GM18502 (cell line): ENCODE results near the gene COL18A1.
"Not testable (repeated sequence)": the region's sequence is repeated elsewhere in the genome, so short reads cannot be mapped to it uniquely, and the experiment has no call there.

ENCODE experiments used
- ATAC-seq: cut with Tn5 transposase; IDR thresholded peaks from one replicate; pipeline ENCODE4 v1.9.1; 2021; ENCODE audit warnings: mild to moderate bottlenecking; ENCODE audit not compliant: unreplicated experiment, poor library complexity

Gene COL18A1

GRCh38 chr21:45423968-45424853, 19.2 kb downstream of the COL18A1 start:
- ATAC-seq = no peak

GRCh38 chr21:45424854-45425795, 20.2 kb downstream of the COL18A1 start:
- no peak for ATAC-seq

GRCh38 chr21:45427331-45428271, 22.6 kb downstream of the COL18A1 start:
- ATAC-seq = no peak

GRCh38 chr21:45428534-45428933, 23.6 kb downstream of the COL18A1 start:
- no peak for ATAC-seq

GRCh38 chr21:45429221-45430175, 24.5 kb downstream of the COL18A1 start:
- ATAC-seq = no peak

- no peak for ATAC-seq
Observed at GRCh38 chr21:45430521-45431501, 25.8 kb downstream of the COL18A1 start.

GRCh38 chr21:45431781-45432572, 27.0 kb downstream of the COL18A1 start:
- ATAC-seq = no peak

- no peak for ATAC-seq
Observed at GRCh38 chr21:45432575-45433255, 27.8 kb downstream of the COL18A1 start.

GRCh38 chr21:45433301-45433700, 28.3 kb downstream of the COL18A1 start:
- no peak for ATAC-seq

GRCh38 chr21:45433911-45434644, 29.1 kb downstream of the COL18A1 start:
- ATAC-seq = no peak

GRCh38 chr21:45434645-45435217, 29.8 kb downstream of the COL18A1 start:
- no peak for ATAC-seq

GRCh38 chr21:45435405-45435981, 30.5 kb downstream of the COL18A1 start:
- no peak for ATAC-seq

GRCh38 chr21:45436351-45437065, 31.5 kb downstream of the COL18A1 start:
- ATAC-seq = no peak

- ATAC-seq = not testable (repeated sequence)
Observed at GRCh38 chr21:45437844-45438243, 32.9 kb downstream of the COL18A1 start.
